ENCODE data around the gene LAPTM4A. TPM values are rescaled to one million over a fixed set of nuclear protein-coding genes. Genes with fewer than 3 reads are reported as not detected.

Gene LAPTM4A
- total RNA-seq, 1 experiment from 2014 or later, result 123 TPM

- no peak for ATAC-seq
- ChIA-PET CTCF (no interaction called here), POLR2A (no interaction called here)
- intact Hi-C loops (cut with micrococcal nuclease; ENCODE audit: unreplicated experiment) (no loop called here), in situ Hi-C loops (cut with HindIII; ENCODE audit: low pct_unique_long_range_greater_than_20kb, low sequenced_read_pairs) (no loop called here)
- H3K9me3 ChIP-seq (ENCODE audit: control insufficient read depth, insufficient read depth, low read depth, low read length), result no peaks in the 10 kb centered on the region
- no peaks in the 10 kb centered on the region for H3K27me3 ChIP-seq (ENCODE audit: control insufficient read depth, insufficient read depth, low read length)
- no peak for TF ChIP-seq POLR2AphosphoS5 (IDR thresholded peaks at IDR 0.05; ENCODE audit: low read depth, low read length)
- no peak for TF ChIP-seq REST (IDR thresholded peaks at IDR 0.05; ENCODE audit: insufficient read depth in 1 of 2, low read depth in 2 of 2, low read length in 1 of 2)
- TF ChIP-seq CTCF (IDR thresholded peaks at IDR 0.05), result no peak
- H3K4me3 ChIP-seq (ENCODE audit: low read depth in 2 of 2, low read length in 2 of 2), result no peak overlapping the region
- no peak overlapping the region for H3K27ac ChIP-seq (ENCODE audit: low read length)
- DNase-seq (ENCODE audit: low read depth, low spot score), result no peak
- H3K4me1 ChIP-seq (ENCODE audit: control insufficient read depth, insufficient read depth, low read length), result 0 out of 2 replicates have a peak, but pooled peaks cover 5% of the 10 kb centered on the region
- no TSS peak for BruUV-seq (replicated peaks)
- H3K36me3 ChIP-seq (ENCODE audit: control insufficient read depth, insufficient read depth, low read length), result peaks cover 8% of the 10 kb centered on the region; the same call in 1 of the 2 replicates
Observed at GRCh38 chr2:20030224-20030623, 21.2 kb downstream of the LAPTM4A start.

GRCh38 chr2:20027705-20028434, 23.6 kb downstream of the LAPTM4A start:
- CTCF ChIA-PET, result interaction anchor here (1.0 kb wide), 1 partner anchor 12 kb away, joined by 6 read pairs; no protein-coding TSS in a partner anchor
- intact Hi-C loops (cut with micrococcal nuclease; ENCODE audit: unreplicated experiment), result no loop called here
- POLR2A ChIA-PET, result no interaction called here
- Histone ChIP-seq H3K27me3 (ENCODE audit: control insufficient read depth, insufficient read depth, low read length) (no peaks in the 10 kb centered on the region), H3K36me3 (ENCODE audit: control insufficient read depth, insufficient read depth, low read length) (no peaks in the 10 kb centered on the region; the same call in 1 of the 2 replicates), H3K4me1 (ENCODE audit: control insufficient read depth, insufficient read depth, low read length) (0 out of 2 replicates have a peak, but pooled peaks cover 5% of the 10 kb centered on the region), H3K4me3 (ENCODE audit: low read depth in 2 of 2, low read length in 2 of 2) (no peak overlapping the region), H3K27ac (ENCODE audit: low read length) (no peak overlapping the region), H3K9me3 (ENCODE audit: control insufficient read depth, insufficient read depth, low read depth, low read length) (no peaks in the 10 kb centered on the region)
- no peak for ATAC-seq
- in situ Hi-C loops (cut with HindIII; ENCODE audit: low pct_unique_long_range_greater_than_20kb, low sequenced_read_pairs), result no loop called here
- BruUV-seq (replicated peaks), result no TSS peak
- no peak for DNase-seq (ENCODE audit: low read depth, low spot score)
- TF ChIP-seq SIN3A (IDR thresholded peaks at IDR 0.05; ENCODE audit: borderline replicate concordance, insufficient read depth, low read depth, low read length) (no peak), CTCF (IDR thresholded peaks at IDR 0.05) (no peak), TCF7L2 (IDR thresholded peaks at IDR 0.05; ENCODE audit: low read depth, low read length) (no peak), REST (IDR thresholded peaks at IDR 0.05; ENCODE audit: insufficient read depth in 1 of 2, low read depth in 2 of 2, low read length in 1 of 2) (no peak), POLR2AphosphoS5 (IDR thresholded peaks at IDR 0.05; ENCODE audit: low read depth, low read length) (no peak)
